ENCODE measurements around the gene FCN1.

- no peak for TF ChIP-seq CTCF (IDR thresholded peaks at IDR 0.05)
- no peak for TF ChIP-seq POLR2A (IDR thresholded peaks at IDR 0.05)
Observed at GRCh38 chr9:134928436-134929192, 10.9 kb upstream of the FCN1 start.
